B cell (primary cell): ENCODE measurements around the gene IER2. TPM values are rescaled to one million over a fixed set of nuclear protein-coding genes. Genes with fewer than 3 reads are reported as not detected.

Experiments used
- ATAC-seq: fragments of 200-7000 bp; cut with Tn5 transposase; one replicate; pipeline ENCODE4 v1.10.0; 2021; ENCODE audit warnings: low read depth, mild to moderate bottlenecking, moderate number of reproducible peaks, moderate library complexity
- CTCF ChIA-PET: fragments of 350-600 bp; sonication (Branson Sonifier 250); formaldehyde crosslinking; loops from one replicate; lab custom pipeline; 2021; ENCODE audit warnings: antibody characterized with exemption, inconsistent platforms; lab: Charles Lee
- POLR2A ChIA-PET: fragments of 350-600 bp; sonication (Branson Sonifier 250); formaldehyde crosslinking; loops from one replicate; lab custom pipeline; 2021; ENCODE audit warnings: antibody characterized with exemption; lab: Charles Lee
- DNase-seq: peaks from one replicate; pipeline ENCODE4 v3.0.0; 2013
- H2AFZ ChIP-seq: 2 replicates; pipeline ENCODE4 v1.6.1; 2012; ENCODE audit warnings: mild to moderate bottlenecking, low read depth, low read length; ENCODE audit not compliant: insufficient read depth, poor library complexity, severe bottlenecking
- H3K27ac ChIP-seq, 2 donors: 1 replicate in 1 of 2; 2 replicates in 1 of 2; pipeline ENCODE4 v1.5.1; 2012 to 2013; ENCODE audit warnings: low read length in 2 of 2, mild to moderate bottlenecking in 2 of 2, moderate library complexity in 1 of 2
- H3K27me3 ChIP-seq, 4 experiments: fragments of 200-600 bp in 1 of 4; sonication (generic) in 1 of 4; replicated peaks in 1 of 4; 1 replicate in 2 of 4; 2 replicates in 2 of 4; pipeline versions ENCODE4 v1.6.1 to v1.7.0; 2013 to 2016; ENCODE audit warnings: low read length in 3 of 4, mild to moderate bottlenecking in 2 of 4, mixed read lengths in 1 of 4, moderate library complexity in 1 of 4; ENCODE audit not compliant: insufficient read depth in 4 of 4, control insufficient read depth in 3 of 4; ENCODE audit errors: control extremely low read depth in 1 of 4
- H3K36me3 ChIP-seq, 2 experiments: replicated peaks in 1 of 2; 1 replicate in 1 of 2; 2 replicates in 1 of 2; pipeline versions ENCODE4 v1.6.1 to v1.7.1; 2013; ENCODE audit warnings: low read length in 1 of 2; ENCODE audit not compliant: insufficient read depth in 2 of 2, control insufficient read depth in 1 of 2; ENCODE audit errors: control extremely low read depth in 1 of 2, extremely low read depth in 1 of 2
- H3K4me1 ChIP-seq, 2 donors: fragments of 200-600 bp in 1 of 2; sonication (generic) in 1 of 2; 1 replicate in 1 of 2; 2 replicates in 1 of 2; pipeline versions ENCODE4 v1.5.1 to v1.6.1; 2013 to 2017; ENCODE audit warnings: low read length in 2 of 2; ENCODE audit not compliant: control insufficient read depth in 2 of 2, insufficient read depth in 2 of 2
- H3K4me2 ChIP-seq: replicated peaks from 2 replicates; pipeline ENCODE3; 2012; ENCODE audit warnings: mild to moderate bottlenecking, low read depth, low read length; ENCODE audit not compliant: poor library complexity, severe bottlenecking
- H3K4me3 ChIP-seq, 5 experiments: fragments of 200-600 bp in 1 of 5; sonication (generic) in 1 of 5; 1 replicate in 3 of 5; 2 replicates in 2 of 5; pipeline versions ENCODE4 v1.5.1 to v1.7.0; 2011 to 2016; ENCODE audit warnings: low read length in 4 of 5, mild to moderate bottlenecking in 4 of 5, low read depth in 2 of 5, control low read depth in 1 of 5, moderate library complexity in 1 of 5; ENCODE audit not compliant: insufficient read depth in 1 of 5; ENCODE audit errors: control extremely low read depth in 1 of 5, extremely low read depth in 1 of 5
- H3K79me2 ChIP-seq: fragments of 200-600 bp; sonication (generic); one replicate; pipeline ENCODE4 v1.6.0; 2016; ENCODE audit warnings: low read length; ENCODE audit not compliant: control insufficient read depth, insufficient read depth
- H3K9ac ChIP-seq: fragments of 200-600 bp; sonication (generic); 2 replicates; pipeline ENCODE4 v1.6.1; 2017; ENCODE audit warnings: mild to moderate bottlenecking, low read length, moderate library complexity
- H3K9me3 ChIP-seq, 3 donors: one replicate each; pipeline versions ENCODE4 v1.6.1 to v1.7.1; 2013; ENCODE audit warnings: low read length in 2 of 3; ENCODE audit not compliant: control insufficient read depth in 2 of 3, insufficient read depth in 1 of 3; ENCODE audit errors: control extremely low read depth in 1 of 3
- H4K20me1 ChIP-seq: 2 replicates; pipeline ENCODE4 v1.6.0; 2012; ENCODE audit warnings: mild to moderate bottlenecking, low read length; ENCODE audit not compliant: insufficient read depth, control insufficient read depth, poor library complexity, severe bottlenecking
- H3K27ac Mint-ChIP-seq: one replicate; pipeline ENCODE4 v1.8.0; 2021; ENCODE audit warnings: mixed read lengths
- H3K27me3 Mint-ChIP-seq: one replicate; pipeline ENCODE4 v1.8.0; 2021; ENCODE audit warnings: mixed read lengths
- H3K4me1 Mint-ChIP-seq: one replicate; pipeline ENCODE4 v1.8.0; 2021; ENCODE audit warnings: mixed read lengths
- H3K4me3 Mint-ChIP-seq: one replicate; pipeline ENCODE4 v1.8.0; 2021; ENCODE audit warnings: mixed read lengths
- H3K9me3 Mint-ChIP-seq: one replicate; pipeline ENCODE4 v1.8.0; 2022; ENCODE audit warnings: mixed read lengths; ENCODE audit not compliant: insufficient read depth
- EZH2 ChIP-seq: IDR thresholded peaks from 2 replicates; pipeline ENCODE4 v1.6.1; 2012; ENCODE audit warnings: borderline replicate concordance, low read depth, mild to moderate bottlenecking, moderate library complexity, low read length; ENCODE audit not compliant: insufficient read depth, poor library complexity, severe bottlenecking
- WGBS: methylation state at CpG from one replicate; pipeline ENCODE4 v1.1.5; 2013; ENCODE audit warnings: missing lambda C conversion rate; ENCODE audit not compliant: insufficient coverage; 5-methylcytosine and 5-hydroxymethylcytosine counted together
- intact Hi-C: fragments of 100-400 bp; cut with micrococcal nuclease; formaldehyde crosslinking; loops from one replicate; pipeline ENCODE4 v1.10.0; 2022
- polyA plus RNA-seq: library from polyadenylated mRNA; depleted of rRNA; stranded (reverse); fragments of >200 nt; gene quantifications from 2 replicates; pipeline ENCODE4 v1.2.3, GENCODE V29; 2012
- total RNA-seq, 2 donors: library from RNA; stranded (reverse); fragments of 120-200 nt in 1 of 2; gene quantifications; 1 replicate in 1 of 2; 2 replicates in 1 of 2; pipeline versions ENCODE4 v1.2.3 to v1.2.4, GENCODE V29; 2013 to 2022
- TF ChIP-seq, protein P1 (sequence below): fragments of 200-600 bp; IDR thresholded peaks from one replicate; pipeline ENCODE4 v1.8.0; 2022; ENCODE audit warnings: antibody characterized with exemption, mild to moderate bottlenecking

IER2 gene
- total and polyA plus RNA-seq, 2 donors (not counting 1 experiment from before 2014, with no cell fraction given) = 189 to 2,152 TPM

DNA sequence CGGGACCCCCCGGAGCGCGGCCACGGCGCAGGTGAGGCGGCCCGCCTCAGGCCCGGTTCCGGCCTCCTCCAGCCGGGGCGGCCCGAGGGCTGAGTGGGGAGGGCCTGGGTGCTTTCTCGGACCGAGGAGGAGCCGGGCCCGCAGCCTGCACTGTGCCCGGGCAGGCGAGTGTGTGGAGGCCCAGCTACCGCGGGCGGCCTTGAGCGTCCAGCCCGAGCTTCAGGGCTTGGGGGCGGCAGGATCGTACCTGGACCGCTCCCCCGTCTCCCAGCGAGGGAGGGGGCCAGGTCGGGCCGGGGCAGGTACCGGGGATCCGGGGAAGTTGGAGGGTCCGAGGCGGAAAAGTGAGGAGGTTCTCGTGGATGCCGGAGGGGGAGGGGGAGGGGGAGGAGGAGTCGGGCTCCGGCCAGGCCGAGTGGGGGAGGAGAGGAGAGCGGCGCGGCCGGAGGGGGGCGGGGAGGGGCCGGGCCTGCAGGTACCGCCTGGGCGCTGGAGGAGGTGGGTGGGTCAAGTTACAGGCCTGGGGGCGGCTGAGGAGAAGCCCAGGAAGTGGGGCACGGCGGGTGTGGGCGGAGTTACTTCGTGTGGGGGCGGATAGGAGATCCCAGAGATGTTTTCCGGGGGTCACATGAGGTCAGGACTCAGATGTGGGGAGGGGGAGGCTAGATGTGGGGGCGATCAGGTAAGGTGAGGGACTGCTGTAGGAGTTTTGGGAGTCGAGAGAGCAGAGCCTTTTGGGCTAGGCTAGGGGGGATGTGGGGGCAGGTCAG is 31.6 kb upstream of the IER2 start:
- Histone ChIP-seq H3K79me2 (peaks cover 73% of the 10 kb centered on the region), H3K9me3 (peaks cover 0 to 4% (median 0%) of the 10 kb centered on the region in 3 donors), H3K36me3 (peaks cover 0 to 7% of the 10 kb centered on the region in 2 experiments), H4K20me1 (peaks cover 38% of the 10 kb centered on the region), H3K27me3 (no peaks in the 10 kb centered on the region), H3K27ac (peak overlapping the region in 1 of 2 donors; percentile 67), H3K4me3 (peak overlapping the region in 4 of 5 experiments; percentile 81 to 88 (median 82)), H3K4me1 (peaks cover 26 to 46% of the 10 kb centered on the region in 2 donors), H3K4me2 (peak overlapping the region; percentile 97), H3K9ac (peak overlapping the region; percentile 81), H2AFZ (peak overlapping the region; percentile 71)
- H3K9me3 Mint-ChIP-seq = no peaks in the 10 kb centered on the region
- H3K27ac Mint-ChIP-seq = peak overlapping the region; percentile 72
- peak overlapping the region; percentile 80 for H3K4me3 Mint-ChIP-seq
- peaks cover 55% of the 10 kb centered on the region for H3K4me1 Mint-ChIP-seq
- DNase-seq = peak; percentile 43
- no peaks in the 10 kb centered on the region for H3K27me3 Mint-ChIP-seq
- CTCF ChIA-PET = interaction anchor here (0.7 to 3.2 kb wide), 9 partner anchors 10 to 144 kb away, joined by 4 to 31 read pairs (median 11); no protein-coding TSS in a partner anchor
- TF ChIP-seq, protein P1, sequence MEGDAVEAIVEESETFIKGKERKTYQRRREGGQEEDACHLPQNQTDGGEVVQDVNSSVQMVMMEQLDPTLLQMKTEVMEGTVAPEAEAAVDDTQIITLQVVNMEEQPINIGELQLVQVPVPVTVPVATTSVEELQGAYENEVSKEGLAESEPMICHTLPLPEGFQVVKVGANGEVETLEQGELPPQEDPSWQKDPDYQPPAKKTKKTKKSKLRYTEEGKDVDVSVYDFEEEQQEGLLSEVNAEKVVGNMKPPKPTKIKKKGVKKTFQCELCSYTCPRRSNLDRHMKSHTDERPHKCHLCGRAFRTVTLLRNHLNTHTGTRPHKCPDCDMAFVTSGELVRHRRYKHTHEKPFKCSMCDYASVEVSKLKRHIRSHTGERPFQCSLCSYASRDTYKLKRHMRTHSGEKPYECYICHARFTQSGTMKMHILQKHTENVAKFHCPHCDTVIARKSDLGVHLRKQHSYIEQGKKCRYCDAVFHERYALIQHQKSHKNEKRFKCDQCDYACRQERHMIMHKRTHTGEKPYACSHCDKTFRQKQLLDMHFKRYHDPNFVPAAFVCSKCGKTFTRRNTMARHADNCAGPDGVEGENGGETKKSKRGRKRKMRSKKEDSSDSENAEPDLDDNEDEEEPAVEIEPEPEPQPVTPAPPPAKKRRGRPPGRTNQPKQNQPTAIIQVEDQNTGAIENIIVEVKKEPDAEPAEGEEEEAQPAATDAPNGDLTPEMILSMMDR = no peak
- TF ChIP-seq EZH2 = no peak
- intact Hi-C loops = loop anchor here (1.0 to 5.0 kb wide), 2 partner anchors 32 to 89 kb away; partner anchors contain the start of genes IER2 and STX10
- POLR2A ChIA-PET = interaction anchor here (0.6 to 4.8 kb wide), 11 partner anchors 14 to 899 kb away, joined by 3 to 80 read pairs (median 16); partner anchors contain the start of genes IER2, LYL1 and STX10
- no peak for ATAC-seq
- WGBS = under 1% methylated on average over 48 of the region's 57 CpGs
